Gastroesophageal sphincter (tissue), 4 donors: ENCODE data around the gene RPIA. TPM values are rescaled to one million over a fixed set of nuclear protein-coding genes. Genes with fewer than 3 reads are reported as not detected.

Source experiments
- ATAC-seq: fragments of 150-250 bp; one replicate; pipeline ENCODE4 v1.9.1; 2016; ENCODE audit warnings: mild to moderate bottlenecking, moderate library complexity
- H3K27ac ChIP-seq, 4 donors: fragments of 200-600 bp; sonication (generic) in 3 of 4; 1 replicate in 3 of 4; 2 replicates in 1 of 4; pipeline ENCODE4 v1.5.1; 2016 to 2019
- H3K27me3 ChIP-seq: fragments of 200-600 bp; sonication (generic); one replicate; pipeline ENCODE4 v1.5.1; 2019
- H3K36me3 ChIP-seq, 2 donors: fragments of 200-600 bp; sonication (generic); one replicate each; pipeline ENCODE4 v1.5.1; 2019; ENCODE audit warnings: control low read depth in 1 of 2
- H3K4me1 ChIP-seq, 3 donors: fragments of 200-600 bp; sonication (generic); 1 replicate in 2 of 3; 2 replicates in 1 of 3; pipeline ENCODE4 v1.5.1; 2016 to 2019; ENCODE audit warnings: control low read depth in 2 of 3
- H3K4me3 ChIP-seq, 2 donors: fragments of 200-600 bp; sonication (generic); one replicate each; pipeline ENCODE4 v1.5.1; 2019; ENCODE audit warnings: mild to moderate bottlenecking in 1 of 2, moderate library complexity in 1 of 2
- H3K9me3 ChIP-seq, 3 donors: fragments of 200-600 bp; sonication (generic); one replicate each; pipeline ENCODE4 v1.5.1; 2017 to 2019; ENCODE audit warnings: control low read depth in 2 of 3
- EP300 ChIP-seq: sonication (generic); formaldehyde crosslinking; IDR thresholded peaks from one replicate; pipeline ENCODE4 v1.6.1; 2017; ENCODE audit warnings: antibody characterized with exemption, mild to moderate bottlenecking
- POLR2A ChIP-seq, 2 donors: fragments of 450-650 bp; IDR thresholded peaks; one replicate each; pipeline ENCODE4 v1.6.1; 2017; ENCODE audit warnings: antibody characterized with exemption in 2 of 2, mild to moderate bottlenecking in 2 of 2, moderate library complexity in 1 of 2
- POLR2AphosphoS5 ChIP-seq: sonication (generic); formaldehyde crosslinking; IDR thresholded peaks from one replicate; pipeline ENCODE4 v1.6.1; 2017; ENCODE audit warnings: antibody characterized with exemption
- WGBS, 2 donors: methylation state at CpG; one replicate each; pipeline ENCODE4 v1.1.5; 2018; ENCODE audit warnings: low coverage in 1 of 2; 5-methylcytosine and 5-hydroxymethylcytosine counted together
- total RNA-seq, 4 donors: library from RNA; depleted of rRNA; stranded (reverse); fragments of >200 nt; gene quantifications; one replicate each; pipeline ENCODE4 v1.1.0, GENCODE V29; 2016
- TF ChIP-seq, protein P1 (sequence below), 4 experiments: fragments of 200-600 bp in 2 of 4; fragments of 450-650 bp in 2 of 4; sonication (generic) in 1 of 4; IDR thresholded peaks; one replicate each; pipeline ENCODE4 v1.5.1; 2017 to 2019; ENCODE audit warnings: antibody characterized with exemption in 4 of 4, mild to moderate bottlenecking in 2 of 4, moderate library complexity in 2 of 4

RPIA gene
- total RNA-seq, 4 donors from 2014 or later, result 4.4 to 7.7 (median 6.6) TPM

DNA sequence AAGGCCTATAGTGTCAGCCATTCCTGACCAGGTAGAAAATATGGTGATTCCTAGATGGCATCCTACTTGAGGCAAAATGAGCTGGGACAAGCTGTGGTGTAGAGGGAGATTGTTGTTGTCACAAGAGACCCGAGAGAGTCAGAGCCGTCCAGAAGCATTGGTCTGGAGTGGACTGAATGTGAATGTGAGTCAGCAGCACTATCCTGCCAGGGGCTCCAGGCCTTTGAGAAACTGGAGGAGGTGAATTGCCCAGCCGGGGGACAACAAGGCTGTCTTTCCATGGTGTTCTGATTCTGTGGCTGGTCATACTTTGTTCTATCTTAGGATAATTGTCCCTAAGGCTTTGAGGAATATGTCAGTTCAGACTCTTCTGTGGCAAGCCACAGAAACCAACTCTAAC, 34.8 kb upstream of the RPIA start:
- TF ChIP-seq EP300 (no peak), POLR2A (IDR thresholded peaks at IDR 0.05) (no peak), POLR2AphosphoS5 (no peak)
- TF ChIP-seq, protein P1, sequence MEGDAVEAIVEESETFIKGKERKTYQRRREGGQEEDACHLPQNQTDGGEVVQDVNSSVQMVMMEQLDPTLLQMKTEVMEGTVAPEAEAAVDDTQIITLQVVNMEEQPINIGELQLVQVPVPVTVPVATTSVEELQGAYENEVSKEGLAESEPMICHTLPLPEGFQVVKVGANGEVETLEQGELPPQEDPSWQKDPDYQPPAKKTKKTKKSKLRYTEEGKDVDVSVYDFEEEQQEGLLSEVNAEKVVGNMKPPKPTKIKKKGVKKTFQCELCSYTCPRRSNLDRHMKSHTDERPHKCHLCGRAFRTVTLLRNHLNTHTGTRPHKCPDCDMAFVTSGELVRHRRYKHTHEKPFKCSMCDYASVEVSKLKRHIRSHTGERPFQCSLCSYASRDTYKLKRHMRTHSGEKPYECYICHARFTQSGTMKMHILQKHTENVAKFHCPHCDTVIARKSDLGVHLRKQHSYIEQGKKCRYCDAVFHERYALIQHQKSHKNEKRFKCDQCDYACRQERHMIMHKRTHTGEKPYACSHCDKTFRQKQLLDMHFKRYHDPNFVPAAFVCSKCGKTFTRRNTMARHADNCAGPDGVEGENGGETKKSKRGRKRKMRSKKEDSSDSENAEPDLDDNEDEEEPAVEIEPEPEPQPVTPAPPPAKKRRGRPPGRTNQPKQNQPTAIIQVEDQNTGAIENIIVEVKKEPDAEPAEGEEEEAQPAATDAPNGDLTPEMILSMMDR (IDR thresholded peaks at IDR 0.05), result no peak
- H3K27ac ChIP-seq, result peak overlapping the region in 1 of 4 donors; percentile 19
- H3K4me3 ChIP-seq, result no peak overlapping the region
- no peaks in the 10 kb centered on the region for H3K9me3 ChIP-seq
- 56 to 92% methylated on average over 3 of the region's 3 CpGs for WGBS, 2 donors
- no peaks in the 10 kb centered on the region for H3K36me3 ChIP-seq
- peaks cover 0 to 17% (median 0%) of the 10 kb centered on the region in 3 donors for H3K4me1 ChIP-seq
- ATAC-seq, result no peak
- H3K27me3 ChIP-seq, result no peaks in the 10 kb centered on the region

DNA sequence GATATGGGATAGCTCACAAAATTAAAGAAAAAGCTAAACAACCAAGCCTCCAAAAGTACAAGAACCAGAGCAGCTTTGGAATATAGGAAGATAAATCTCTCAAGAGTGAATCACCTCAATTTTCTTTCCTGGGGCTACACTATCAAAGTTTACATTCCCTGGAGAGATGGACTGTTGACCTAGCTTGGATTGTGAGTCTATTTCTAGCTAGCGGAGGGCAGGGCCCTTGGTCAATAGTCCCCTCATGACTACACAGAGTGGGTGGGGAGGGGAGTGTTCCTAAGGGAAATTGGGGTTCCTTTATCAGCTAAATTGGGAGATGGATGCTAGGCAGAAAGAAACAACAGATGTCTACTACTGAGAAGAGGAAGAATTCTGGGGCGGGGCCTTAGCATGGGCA, 34.3 kb upstream of the RPIA start:
- ATAC-seq, result no peak
- no peaks in the 10 kb centered on the region for H3K9me3 ChIP-seq
- H3K27ac ChIP-seq, result no peak overlapping the region

GRCh38 chr2:88658326-88658725, 33.1 kb upstream of the RPIA start:
- H3K36me3 ChIP-seq, result no peaks in the 10 kb centered on the region
- no peaks in the 10 kb centered on the region for H3K27me3 ChIP-seq
- TF ChIP-seq, protein P1 (IDR thresholded peaks at IDR 0.05), result no peak
- no peak for TF ChIP-seq POLR2AphosphoS5
- TF ChIP-seq EP300, result no peak
- TF ChIP-seq POLR2A (IDR thresholded peaks at IDR 0.05), result no peak
- H3K4me3 ChIP-seq, result no peak overlapping the region
- ATAC-seq, result no peak
- H3K27ac ChIP-seq, result peak overlapping the region in 3 of 4 donors; percentile 51 to 64 (median 60)
- H3K4me1 ChIP-seq, result peaks cover 0 to 17% (median 0%) of the 10 kb centered on the region in 3 donors
- H3K9me3 ChIP-seq, result peaks cover 0 to under 1% (median 0%) of the 10 kb centered on the region in 3 donors
- WGBS, 2 donors, result 20 to 21% methylated on average over 2 to 3 of the region's 3 CpGs

More for the DNA sequence above, 34.3 kb upstream of the RPIA start:
- 94 to 100% methylated on average over 1 to 2 of the region's 2 CpGs for WGBS, 2 donors
- Histone ChIP-seq H3K27me3 (no peaks in the 10 kb centered on the region), H3K4me1 (peaks cover 0 to 17% (median 0%) of the 10 kb centered on the region in 3 donors), H3K36me3 (no peaks in the 10 kb centered on the region), H3K4me3 (no peak overlapping the region)
- no peak for TF ChIP-seq POLR2AphosphoS5
- no peak for TF ChIP-seq POLR2A (IDR thresholded peaks at IDR 0.05)
- TF ChIP-seq, protein P1 (IDR thresholded peaks at IDR 0.05), result no peak
- no peak for TF ChIP-seq EP300

GRCh38 chr2:88658881-88659537, 32.5 kb upstream of the RPIA start:
- no peak for TF ChIP-seq POLR2AphosphoS5
- TF ChIP-seq, protein P1 (IDR thresholded peaks at IDR 0.05), result no peak
- TF ChIP-seq POLR2A (IDR thresholded peaks at IDR 0.05), result no peak
- TF ChIP-seq EP300, result no peak
- peaks cover 0 to 6% (median 0%) of the 10 kb centered on the region in 3 donors for H3K9me3 ChIP-seq
- 45 to 58% methylated on average over 4 of the region's 4 CpGs for WGBS, 2 donors
- H3K4me1 ChIP-seq, result peaks cover 0 to 17% (median 0%) of the 10 kb centered on the region in 3 donors
- peak overlapping the region; percentile 44 to 64 (median 56) for H3K27ac ChIP-seq
- peak; percentile 40 for ATAC-seq
- H3K36me3 ChIP-seq, result no peaks in the 10 kb centered on the region
- peak overlapping the region in 1 of 2 donors; percentile 3 for H3K4me3 ChIP-seq
- H3K27me3 ChIP-seq, result no peaks in the 10 kb centered on the region

DNA sequence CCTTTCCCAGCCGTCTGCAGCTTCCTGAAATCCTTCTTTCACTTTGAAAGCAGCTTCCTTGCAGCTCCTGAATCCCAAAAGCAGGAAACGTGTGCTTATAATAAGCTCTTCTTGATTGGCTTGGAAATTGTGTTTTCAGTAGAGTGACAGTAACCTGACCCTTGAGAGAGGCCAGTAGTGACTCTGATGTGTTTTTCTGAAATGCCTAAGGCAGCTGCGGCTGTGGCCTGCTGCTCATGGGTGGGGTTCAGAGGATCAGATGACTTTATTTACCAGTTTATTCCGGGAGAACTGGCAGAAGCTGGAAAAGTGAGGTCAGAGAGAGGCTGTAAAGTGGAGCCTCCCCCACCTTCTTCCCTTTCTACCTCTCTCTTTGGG, 31.9 kb upstream of the RPIA start:
- WGBS, 2 donors, result 15 to 29% methylated on average over 4 of the region's 4 CpGs
- Histone ChIP-seq H3K4me1 (peaks cover 0 to 17% (median 0%) of the 10 kb centered on the region in 3 donors), H3K36me3 (no peaks in the 10 kb centered on the region), H3K4me3 (peak overlapping the region in 1 of 2 donors; percentile 3), H3K9me3 (peaks cover 0 to 6% (median 0%) of the 10 kb centered on the region in 3 donors), H3K27ac (peak overlapping the region in 3 of 4 donors; percentile 51 to 64 (median 60)), H3K27me3 (no peaks in the 10 kb centered on the region)
- ATAC-seq, result peak; percentile 90
- TF ChIP-seq, protein P1 (IDR thresholded peaks at IDR 0.05), result no peak
- no peak for TF ChIP-seq POLR2A (IDR thresholded peaks at IDR 0.05)
- TF ChIP-seq POLR2AphosphoS5, result no peak
- no peak for TF ChIP-seq EP300
